NCI-H2081 treated with DMSO at 0.1 percent for 48 hours (cell line): ENCODE data around the gene KRTAP5-3.
"Not testable (repeated sequence)": the region's sequence is repeated elsewhere in the genome, so short reads cannot be mapped to it uniquely, and the experiment has no call there.

Source experiments
- DNase-seq: peaks from one replicate; lab custom pipeline; 2025; lab: John Stamatoyannopoulos, UW

The KRTAP5-3 gene, protein sequence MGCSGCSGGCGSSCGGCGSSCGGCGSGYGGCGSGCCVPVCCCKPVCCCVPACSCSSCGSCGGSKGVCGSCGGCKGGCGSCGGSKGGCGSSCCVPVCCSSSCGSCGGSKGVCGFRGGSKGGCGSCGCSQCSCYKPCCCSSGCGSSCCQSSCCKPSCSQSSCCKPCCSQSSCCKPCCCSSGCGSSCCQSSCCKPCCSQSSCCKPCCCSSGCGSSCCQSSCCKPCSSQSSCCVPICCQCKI

DNA sequence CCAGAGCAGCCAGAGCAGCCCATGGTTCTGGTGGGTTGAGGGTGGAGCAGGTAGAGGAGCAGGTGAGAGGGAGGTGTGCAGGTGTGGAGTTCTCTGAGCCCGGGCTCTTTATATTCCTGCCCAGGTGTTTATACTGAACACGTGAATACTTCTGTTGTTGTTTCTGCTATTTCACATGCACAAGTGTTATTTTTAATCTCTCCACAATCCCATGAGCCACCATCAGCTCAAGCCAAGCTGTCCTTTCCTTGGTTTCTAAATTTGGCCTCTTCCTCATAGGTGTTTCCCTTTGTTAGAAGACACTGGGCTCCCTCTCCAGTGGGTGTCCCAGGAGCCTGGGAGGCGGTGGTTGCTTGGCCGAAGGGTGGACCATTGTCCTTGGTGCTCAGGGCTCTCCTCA, at the start of gene KRTAP5-3:
Gene KRTAP5-3, minus strand, starts transcription at position 101 of the 400 bp plus-strand sequence. Its CDS starts 78 bp downstream, at position 23.
- no peak for DNase-seq

DNA sequence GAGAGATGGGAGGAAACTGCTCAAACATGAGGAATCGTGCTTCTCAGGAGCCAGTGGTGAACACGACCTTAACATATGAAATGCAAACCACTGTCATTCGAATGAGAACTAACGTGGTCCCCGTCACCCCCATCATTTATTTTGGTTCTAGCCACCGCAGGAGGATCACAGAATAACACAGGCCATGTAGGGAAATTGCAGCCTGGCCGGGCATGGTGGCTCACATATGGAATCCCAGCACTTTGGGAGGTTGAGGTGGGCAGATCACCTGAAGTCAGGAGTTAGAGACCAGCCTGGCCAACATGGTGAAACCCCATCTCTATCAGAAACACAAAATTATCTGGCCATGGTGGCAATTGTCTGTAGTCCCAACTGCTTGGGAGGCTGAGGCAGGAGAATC, 48.4 kb upstream of the KRTAP5-3 start:
- DNase-seq: no peak

DNA sequence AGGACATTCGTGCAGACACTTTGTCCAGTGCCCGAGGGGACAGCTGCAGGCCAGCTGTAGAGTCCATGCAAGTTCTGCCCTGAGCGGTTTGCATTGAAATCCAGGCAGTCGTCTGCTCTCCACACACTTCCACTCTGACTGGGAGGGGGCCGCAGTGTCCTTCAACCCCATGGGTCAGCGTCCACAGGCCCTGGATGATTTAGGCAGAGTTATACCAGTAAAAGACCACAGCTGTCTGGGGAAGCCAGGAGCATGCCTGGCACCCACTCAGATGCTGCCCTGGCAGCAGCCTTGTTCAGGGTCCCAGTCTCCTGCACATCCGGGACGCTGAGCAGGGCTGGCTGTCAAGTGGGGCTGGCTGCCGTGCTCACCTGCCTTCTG, 47.8 kb upstream of the KRTAP5-3 start:
- DNase-seq: no peak

DNA sequence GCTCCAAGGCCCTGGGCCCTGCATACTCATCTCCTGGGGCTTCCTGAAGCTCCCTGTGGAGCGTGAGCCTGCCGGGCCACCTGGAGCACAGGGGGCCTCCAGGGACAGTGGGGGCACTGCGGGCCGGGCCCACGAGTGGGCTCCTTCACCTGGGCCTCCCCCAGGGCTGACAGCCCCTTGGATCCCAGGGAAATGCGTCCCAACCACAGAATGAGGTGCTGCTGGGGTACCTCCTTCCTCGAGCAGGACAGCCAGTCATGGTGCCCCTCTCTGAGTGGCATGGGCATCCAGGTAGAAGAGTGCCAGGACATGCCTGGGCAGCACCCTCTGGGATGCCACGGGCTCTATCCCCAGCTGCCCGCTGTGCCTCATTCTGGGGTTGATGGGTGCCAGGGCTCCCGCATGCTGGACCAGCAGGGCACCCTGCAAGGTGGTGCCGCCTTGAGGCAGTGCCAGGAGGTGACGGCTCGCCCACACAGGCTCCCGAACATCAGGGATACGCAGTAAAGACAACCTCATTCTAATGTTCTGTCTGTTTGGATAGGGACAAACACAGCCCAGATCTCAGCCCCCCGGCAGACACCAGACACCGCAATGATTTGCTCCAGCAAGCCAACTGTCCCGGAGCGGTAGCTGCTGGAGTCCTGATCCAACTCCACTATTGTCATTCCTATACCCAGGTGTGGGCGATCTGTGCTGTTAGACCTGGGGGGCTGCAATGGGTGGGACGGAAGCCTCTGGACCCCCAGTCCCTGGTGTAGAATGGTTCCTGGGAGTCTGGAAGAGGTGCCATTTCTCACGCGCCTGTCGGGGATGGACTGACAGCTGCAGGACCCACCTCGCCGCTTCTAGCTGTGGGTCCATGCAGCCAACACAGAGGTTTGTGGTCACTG, 47.2 kb upstream of the KRTAP5-3 start:
- no peak for DNase-seq

DNA sequence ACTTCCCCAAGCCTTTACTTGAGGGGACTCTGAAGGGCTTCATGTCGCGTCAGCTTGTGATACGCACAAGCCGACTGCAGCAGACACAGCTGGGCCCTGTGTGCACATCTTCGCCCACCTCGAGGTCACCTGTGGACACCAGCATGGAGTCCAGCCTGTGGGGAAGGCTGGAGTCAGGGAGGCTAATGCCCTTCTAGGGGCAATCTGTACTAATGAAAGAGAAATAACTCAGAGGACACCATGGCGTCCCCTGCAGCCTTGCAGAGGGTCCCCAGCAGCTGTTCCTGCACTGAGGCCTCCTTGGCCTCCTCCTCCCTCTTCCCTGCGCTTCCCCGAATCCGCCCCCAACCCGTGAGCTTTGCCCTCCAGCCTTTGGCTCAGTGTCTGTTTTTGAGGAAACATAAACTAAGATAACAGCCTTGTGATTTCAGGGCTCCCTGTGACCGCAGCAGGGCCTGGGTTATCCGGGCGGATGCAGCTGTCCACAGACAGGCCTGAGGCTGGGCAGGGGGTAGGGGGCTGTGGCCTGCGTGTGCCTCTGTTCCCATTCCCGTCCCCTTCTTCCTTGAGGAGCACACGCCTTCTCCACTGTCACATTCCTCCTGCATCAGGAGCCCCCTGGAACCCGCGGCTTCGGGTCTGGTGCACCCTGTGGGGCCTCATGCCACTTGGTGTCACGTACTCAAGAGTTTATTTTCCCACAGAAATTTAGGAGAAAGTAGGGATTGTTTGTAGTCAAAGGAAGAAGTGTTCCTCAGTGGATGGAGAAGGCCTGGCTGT, 46.3 kb upstream of the KRTAP5-3 start:
- DNase-seq: no peak

DNA sequence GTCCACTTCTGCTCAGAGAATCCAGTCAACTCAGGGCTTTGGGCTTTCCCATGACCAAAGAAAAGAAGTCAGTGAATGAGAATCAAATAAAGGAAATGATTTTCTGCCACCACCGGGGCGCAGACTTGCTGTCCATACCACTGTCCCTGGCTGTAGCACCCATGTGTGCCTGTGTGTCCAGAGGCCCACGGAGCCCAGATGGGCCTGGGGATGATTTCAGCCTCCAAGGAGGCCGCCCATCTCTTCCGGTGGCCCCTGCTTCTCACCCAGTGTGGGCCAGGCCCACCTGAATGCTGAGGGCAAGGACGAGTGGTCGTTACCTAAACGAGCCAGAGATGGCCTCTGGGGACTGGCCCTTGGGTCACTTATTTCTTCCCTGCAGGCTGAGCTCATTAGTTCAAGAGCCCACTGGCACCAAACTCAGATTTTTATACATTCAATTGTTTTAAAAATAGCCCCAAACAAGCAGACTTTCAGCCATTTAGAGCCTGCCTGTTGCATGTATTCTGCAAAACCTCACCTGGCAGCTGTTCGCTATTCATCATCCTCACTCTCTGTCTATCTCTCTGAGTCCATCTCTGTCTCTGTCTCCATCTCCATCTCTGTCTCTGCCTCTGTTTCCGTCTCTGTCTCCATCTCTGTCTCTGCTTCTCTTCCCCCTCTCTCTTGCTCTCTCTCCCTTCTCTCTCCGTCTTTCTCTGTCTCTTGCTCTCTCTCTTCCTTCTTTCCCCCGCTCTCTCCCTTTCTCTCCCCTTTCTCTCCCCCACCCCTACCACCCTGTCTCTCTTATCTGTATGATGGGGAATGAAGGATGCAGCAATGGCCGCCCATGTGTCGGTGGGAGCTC, 45.5 kb upstream of the KRTAP5-3 start:
- no peak for DNase-seq

DNA sequence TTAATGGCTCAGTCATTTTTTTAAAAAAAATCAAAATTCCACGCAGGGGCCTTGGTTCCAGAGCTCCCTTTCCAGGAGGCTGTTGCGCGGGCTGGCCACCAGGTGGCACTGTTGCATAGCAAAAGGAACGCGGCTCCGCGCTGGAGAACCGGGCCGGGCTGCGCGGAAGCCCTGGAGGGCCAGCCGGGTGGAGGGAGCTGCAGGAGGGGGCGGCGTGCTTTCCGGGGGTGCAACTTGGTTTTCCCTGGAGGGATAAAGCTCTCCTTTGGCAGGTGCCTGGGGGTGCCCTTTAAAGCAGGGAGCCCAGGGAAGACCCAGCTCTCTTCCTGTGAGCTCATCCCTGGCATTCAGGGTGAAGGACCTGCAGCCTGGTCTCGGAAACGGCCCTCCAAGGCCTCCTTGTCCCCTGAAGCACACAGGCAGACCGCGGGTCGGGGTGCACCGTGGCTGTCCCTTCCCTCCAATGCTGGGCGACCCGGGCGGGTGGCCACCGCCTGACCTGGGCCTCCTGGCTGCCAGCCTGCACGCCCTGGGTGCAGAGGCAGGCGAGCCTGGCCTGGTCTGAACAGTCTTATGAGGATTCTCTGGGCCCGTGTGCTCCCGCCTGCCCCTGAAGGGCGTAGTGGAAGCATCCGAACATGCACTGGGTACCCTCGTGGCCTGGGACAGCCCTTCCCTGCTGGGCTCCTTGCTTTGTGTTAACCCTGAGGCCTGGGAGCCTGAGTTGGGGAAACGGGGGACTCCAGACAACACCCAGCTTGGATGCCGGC, 44.7 kb upstream of the KRTAP5-3 start:
- no peak for DNase-seq

DNA sequence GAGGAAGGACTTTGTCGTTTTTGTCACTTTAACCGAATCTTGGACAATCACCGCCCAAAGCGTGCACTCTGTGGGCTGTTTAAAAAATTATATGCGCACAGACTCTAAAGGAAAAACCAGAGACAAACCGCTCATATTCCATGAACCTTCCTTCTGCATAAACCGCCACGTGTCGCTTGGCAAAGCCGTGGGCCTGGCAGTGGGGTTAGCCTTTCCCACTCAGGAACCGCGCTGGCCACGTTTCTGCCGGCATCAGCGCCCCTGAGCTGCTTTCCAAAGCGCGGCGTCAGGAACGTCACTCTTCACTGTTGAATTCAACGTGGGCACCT, 44.1 kb upstream of the KRTAP5-3 start:
- DNase-seq: no peak

DNA sequence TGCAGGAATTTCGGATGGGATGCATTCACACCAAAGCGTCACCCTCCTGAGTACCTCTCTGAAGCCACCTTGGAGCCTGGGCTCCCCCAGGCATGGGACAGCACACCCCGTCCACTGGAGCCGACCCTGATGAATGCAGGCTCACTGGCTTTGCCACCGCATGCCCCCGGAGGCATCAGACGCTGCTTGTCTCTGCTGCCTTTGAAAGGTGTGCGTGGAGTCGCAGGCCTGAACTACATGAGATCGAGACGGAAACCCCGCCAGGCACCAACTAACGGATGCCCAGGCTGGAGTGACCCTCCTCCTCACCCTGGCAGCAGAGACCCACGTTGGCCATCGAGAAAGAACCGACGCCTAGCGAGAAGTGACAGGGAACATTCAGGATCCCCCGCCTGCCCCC, 43.8 kb upstream of the KRTAP5-3 start:
- no peak for DNase-seq

DNA sequence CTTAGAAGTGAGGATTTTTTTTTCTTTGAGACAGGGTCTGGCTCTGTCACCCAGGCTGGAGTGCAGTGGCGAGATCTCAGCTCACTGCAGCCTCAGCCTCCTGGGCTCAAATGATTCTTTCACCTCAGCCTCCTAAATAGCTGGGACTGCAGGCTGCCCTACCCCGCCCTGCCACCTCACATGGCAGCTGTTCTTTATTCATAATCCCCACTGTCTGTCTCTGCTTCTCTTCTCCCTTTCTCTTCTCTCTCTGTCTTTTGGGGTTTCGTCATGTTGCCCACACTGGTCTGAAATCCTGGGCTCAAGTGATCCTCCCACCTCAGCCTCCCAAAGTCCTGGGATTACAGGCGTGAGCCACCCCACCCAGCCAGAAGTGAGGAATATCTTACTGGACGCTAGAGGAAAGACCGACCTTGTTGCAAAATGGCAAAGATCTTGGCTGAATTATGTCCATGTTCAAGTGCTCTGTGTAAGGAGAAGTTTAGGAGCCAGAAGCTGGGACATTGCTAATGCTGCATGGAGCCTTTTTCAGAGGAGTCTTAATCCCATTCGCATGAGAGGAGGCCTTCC, 43.2 kb upstream of the KRTAP5-3 start:
- DNase-seq: no peak

DNA sequence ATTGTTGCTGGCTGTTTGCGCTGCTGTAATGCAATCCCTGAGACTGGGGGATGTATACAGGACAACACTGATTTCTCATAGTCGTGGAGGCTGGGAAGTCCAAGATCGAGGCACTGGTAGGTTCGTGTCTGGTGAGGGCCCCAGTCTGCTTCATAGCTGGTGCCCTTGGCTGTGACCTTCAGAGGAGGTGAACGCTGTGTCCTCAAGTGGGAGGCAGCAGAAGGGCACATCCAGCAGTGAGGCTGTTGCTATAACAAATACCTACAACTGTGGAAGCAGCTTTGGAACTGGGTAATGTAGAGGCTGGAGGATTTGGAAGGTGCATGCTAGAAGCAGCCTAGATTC, 42.6 kb upstream of the KRTAP5-3 start:
- no peak for DNase-seq

DNA sequence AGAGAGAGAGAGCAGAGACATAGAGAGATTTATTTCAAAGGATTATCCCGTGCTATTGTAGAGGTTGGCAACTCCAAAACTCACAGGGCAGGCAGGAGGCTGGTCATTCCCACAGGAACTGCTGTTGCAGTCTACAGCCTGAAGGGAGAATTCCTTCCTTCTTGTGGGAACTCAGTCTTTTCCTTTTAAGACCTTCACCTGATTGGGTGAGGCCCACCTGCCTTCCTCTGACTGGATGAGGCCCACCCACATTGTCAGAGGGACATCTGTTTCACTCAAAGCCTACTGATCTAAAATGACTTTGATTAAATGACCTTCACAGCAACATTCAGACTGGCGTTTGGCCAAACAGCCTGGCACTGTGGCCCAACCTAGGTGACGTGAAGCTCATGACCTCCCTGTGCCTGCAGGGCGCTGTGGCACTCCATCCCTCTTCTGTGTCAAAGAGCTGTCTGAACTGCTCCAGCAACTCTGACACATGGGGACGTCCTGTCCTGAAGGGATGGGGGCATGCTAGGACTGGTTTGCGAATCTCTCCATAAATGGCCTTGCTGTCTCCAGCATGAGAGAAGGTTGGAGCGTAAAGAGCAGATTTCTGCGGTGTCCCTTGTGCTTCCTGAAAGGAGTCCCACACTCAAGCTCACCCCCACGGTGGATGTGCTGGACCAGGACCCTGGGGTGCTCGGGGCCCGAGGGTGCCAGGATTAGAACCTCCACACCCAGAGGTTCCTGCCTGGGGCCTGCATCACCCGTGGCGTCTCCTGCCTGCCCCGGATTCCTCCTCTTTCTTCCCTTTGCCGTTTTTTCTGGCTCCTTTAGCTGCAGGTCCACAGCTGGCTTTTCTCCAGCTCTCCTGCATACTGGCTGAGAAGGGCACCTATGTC, 42.0 kb upstream of the KRTAP5-3 start:
- no peak for DNase-seq

DNA sequence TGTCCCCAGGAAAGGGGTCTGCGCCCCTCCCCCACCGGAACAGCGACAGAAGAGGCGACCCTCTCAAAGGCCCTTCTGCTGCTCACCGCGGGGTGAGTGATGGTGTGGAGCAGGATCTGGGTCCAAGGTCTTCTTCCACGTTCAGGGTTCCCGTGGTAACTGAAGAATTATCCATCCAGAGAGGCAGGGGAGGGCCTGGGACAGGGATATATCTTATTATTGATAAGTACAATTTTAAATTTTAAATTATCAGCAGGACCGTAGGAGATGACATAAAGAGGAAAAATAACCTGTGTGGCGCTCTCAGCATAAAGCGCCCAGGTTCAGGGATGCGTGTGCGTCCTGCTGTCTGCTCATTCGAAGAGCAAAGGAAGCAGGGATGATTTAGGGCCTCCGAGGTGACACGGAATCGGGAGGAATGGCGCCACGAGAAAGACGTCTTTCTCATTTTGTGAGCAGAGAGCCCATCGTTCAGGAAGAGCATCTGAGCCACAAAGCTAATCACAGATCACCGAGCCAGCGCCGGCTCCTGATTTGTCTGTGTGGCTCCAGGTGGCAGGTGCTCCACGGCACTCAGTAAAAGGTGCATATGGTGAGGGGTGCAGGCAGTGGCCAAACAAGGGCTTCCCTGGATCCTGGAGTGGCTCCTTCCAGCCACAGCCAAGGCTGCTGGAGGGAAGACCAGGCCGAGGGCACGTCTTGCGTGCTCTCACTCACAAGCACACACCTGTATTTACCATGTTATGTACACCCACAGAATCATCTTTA, 40.6 kb upstream of the KRTAP5-3 start:
- no peak for DNase-seq

DNA sequence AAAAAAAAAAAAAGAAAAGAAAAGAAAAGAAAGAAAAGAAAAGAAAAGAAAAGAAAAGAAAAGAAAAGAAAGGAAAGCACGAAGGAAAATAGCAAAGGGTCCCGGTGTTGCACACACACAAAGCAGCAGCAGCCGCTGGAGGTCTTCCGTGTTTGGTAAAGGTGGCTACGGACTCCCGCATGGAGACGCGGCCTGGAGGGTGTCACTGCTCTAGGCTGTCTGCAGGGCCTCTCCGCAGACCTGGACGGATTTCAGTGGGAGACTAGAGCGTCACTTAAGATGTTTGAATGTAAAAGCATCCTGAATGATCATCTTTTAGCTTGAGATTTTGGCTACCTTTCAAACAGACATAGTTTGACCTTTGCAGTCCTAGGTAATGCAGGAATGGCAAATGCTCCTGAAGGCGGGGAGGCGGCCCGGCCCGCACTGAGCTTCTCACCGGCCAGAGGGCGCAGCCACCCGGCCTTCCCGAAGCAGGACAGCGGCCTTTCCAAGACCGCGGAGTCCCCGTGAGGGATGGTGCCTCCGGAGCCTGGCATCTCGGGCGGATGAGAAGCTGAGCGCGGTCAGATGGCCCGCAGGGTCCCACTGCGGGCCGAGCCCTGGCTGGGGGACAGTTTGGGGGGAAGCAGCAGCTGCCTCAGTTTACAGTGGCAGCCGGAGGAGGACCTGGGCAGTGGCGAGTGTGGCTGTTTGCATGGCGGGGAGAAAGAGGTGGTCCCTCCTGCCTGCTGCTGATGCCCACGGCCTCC, 39.8 kb upstream of the KRTAP5-3 start:
- DNase-seq: no peak

DNA sequence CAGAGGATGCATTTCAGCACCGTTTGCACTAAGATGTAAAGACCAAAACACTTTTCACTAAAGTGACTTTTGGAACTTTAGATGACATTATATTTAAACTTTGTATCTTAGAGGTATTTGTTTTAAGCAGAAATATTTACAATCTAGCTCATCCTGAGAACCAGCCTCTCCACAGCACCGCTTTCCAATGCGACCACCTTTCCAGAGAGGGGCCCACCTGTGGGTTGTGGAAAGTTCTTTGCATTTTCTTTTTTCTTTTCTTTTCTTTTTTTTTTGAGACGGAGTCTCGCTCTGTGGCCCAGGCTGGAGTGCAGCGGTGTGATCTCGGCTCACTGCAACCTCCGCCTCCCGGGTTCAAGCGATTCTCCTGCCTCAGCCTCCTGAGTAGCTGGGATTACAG, 38.3 kb upstream of the KRTAP5-3 start:
- DNase-seq: not testable (repeated sequence)

DNA sequence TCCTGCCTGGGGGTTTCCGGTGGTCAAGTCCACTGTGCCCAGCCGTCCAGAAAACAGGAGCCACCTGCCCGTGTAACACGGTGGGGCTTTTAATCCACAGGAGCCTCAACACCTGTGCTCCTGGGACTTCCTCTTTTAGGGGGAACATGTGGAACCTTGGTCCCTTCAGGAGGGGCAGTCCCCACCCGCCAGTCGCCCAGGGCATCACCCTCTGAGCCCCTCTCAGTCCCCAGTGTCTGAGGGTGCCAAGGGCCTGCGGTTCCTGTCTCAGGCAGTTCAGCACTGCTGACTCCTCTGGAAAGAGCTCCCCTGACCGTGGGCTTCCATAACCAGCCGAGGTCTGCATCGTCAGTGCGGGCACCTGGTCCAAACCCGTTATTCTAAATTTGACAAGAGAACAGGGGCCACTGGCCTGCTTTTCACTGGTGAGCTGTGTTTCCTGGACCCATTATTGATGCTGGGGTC, 37.1 kb upstream of the KRTAP5-3 start:
- no peak for DNase-seq

DNA sequence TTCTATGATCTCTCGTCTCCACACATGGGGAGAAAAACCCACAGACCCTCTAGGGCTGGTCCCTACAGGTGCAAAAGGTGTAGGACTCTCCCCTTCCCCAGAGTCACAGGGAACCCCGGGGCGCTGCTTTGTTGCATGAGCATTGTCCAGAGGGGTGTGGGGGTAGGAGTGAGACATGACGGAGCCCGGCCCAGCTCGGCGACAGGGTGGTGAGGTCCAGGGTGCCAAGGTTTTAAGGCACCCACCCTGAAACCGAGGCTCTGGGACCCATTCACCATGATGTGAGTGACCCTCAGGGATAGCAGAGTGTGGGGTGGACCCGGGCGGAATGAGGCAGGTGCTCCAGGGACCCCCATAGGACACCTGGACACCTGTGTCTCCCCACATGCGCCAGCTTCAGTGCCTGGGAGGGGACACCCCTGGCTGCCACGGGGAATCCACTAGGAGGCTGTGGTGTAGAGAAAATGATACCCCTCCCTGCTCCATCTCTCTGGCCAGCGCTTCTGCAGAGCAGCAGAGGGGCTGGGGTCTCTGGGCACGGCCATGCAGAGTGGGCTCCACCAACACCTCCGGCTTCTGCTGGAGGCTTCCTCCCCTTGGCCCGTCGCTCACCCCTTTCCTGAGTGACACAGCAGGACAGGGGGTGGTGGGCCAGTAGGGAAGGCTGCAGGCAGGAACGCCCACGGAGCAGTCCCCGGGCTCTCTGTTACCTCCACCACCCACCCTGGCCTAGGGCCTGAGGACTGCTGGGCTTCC, 36.5 kb upstream of the KRTAP5-3 start:
- DNase-seq: no peak
